K562 (cell line): ENCODE results near the gene ANKRD44. TPM values are rescaled to one million over a fixed set of nuclear protein-coding genes. Genes with fewer than 3 reads are reported as not detected.

Experiments
- ATAC-seq: fragments of 200-7000 bp; cut with Tn5 transposase; 3 replicates; pipeline ENCODE4 v1.9.1; 2020; ENCODE audit warnings: moderate library complexity
- BruUV-seq: library from RNA; stranded (reverse); fragments of 400-500 nt; replicated peaks from 2 replicates; lab custom pipeline; 2021; lab: Mats Ljungman, UMichigan
- CTCF ChIA-PET: fragments of 300-600 bp; formaldehyde crosslinking; extraction: SDS; loops from one replicate; lab custom pipeline; 2021; ENCODE audit warnings: low intra/inter-chr PET ratio; lab: Yijun Ruan, JAX
- POLR2A ChIA-PET: fragments of 300-600, 350-650 bp; sonication (Branson Sonifier 250); formaldehyde crosslinking; extraction: SDS; loops from one replicate; lab custom pipeline; 2021; ENCODE audit warnings: antibody characterized with exemption, inconsistent platforms; lab: Yijun Ruan, JAX
- DNase-seq, 4 experiments: peaks; one replicate each; pipeline versions ENCODE4 v3.0.0 to v3.0.0-alpha.2; 2011 to 2018; ENCODE audit warnings: low spot score in 3 of 4, mixed read lengths in 3 of 4; ENCODE audit errors: extremely low read depth in 1 of 4
- FAIRE-seq: peaks from 2 replicates; lab custom pipeline; 2011; peaks lifted over from hg19 to GRCh38; lab: Jason Lieb, UNC
- H2AFZ ChIP-seq: 2 replicates; pipeline ENCODE4 v1.6.0; 2011; ENCODE audit warnings: low read depth, low read length, control low read depth, inconsistent platforms
- H3K27ac ChIP-seq: fragments of 200-600 bp; 3 replicates; pipeline ENCODE4 v1.8.0; 2011; ENCODE audit warnings: low read depth, mild to moderate bottlenecking, control low read depth, inconsistent platforms, low read length, moderate library complexity, mixed read lengths; ENCODE audit errors: extremely low read depth
- H3K27me3 ChIP-seq, 2 experiments: fragments of 300-600 bp in 1 of 2; 2 replicates in 1 of 2; 3 replicates in 1 of 2; pipeline versions ENCODE4 v1.6.0 to v1.8.0; 2011; ENCODE audit warnings: inconsistent platforms in 2 of 2, low read length in 2 of 2, mild to moderate bottlenecking in 1 of 2, mixed read lengths in 1 of 2, moderate library complexity in 1 of 2; ENCODE audit not compliant: control insufficient read depth in 2 of 2, insufficient read depth in 2 of 2
- H3K36me3 ChIP-seq: fragments of 300-600 bp; 3 replicates; pipeline ENCODE4 v1.8.0; 2011; ENCODE audit warnings: mild to moderate bottlenecking, low read length, inconsistent platforms; ENCODE audit not compliant: control insufficient read depth, insufficient read depth
- H3K4me1 ChIP-seq, 2 experiments: fragments of 200-600 bp in 1 of 2; replicated peaks in 1 of 2; 2 replicates in 1 of 2; 3 replicates in 1 of 2; pipeline versions ENCODE4 v1.5.1 to v1.8.0; 2011; ENCODE audit warnings: inconsistent platforms in 2 of 2, low read length in 2 of 2, mild to moderate bottlenecking in 1 of 2, mixed read lengths in 1 of 2, moderate library complexity in 1 of 2; ENCODE audit not compliant: control insufficient read depth in 2 of 2, insufficient read depth in 2 of 2
- H3K4me2 ChIP-seq: 2 replicates; pipeline ENCODE4 v1.6.1; 2011; ENCODE audit warnings: low read length, control low read depth, inconsistent platforms, mixed read lengths; ENCODE audit not compliant: insufficient read depth
- H3K4me3 ChIP-seq: fragments of 200-600 bp; sonication (generic), shearing (Covaris generic); 2 replicates; pipeline ENCODE4 v1.5.1; 2016; ENCODE audit warnings: control low read depth, inconsistent platforms
- H3K79me2 ChIP-seq: fragments of 200-600 bp; 3 replicates; pipeline ENCODE4 v1.8.0; 2011; ENCODE audit warnings: low read length, inconsistent platforms; ENCODE audit not compliant: control insufficient read depth, insufficient read depth
- H3K9ac ChIP-seq, 2 experiments: 2 replicates each; pipeline versions ENCODE4 v1.6.0 to v1.6.1; 2011; ENCODE audit warnings: low read depth in 2 of 2, low read length in 2 of 2, control low read depth in 1 of 2, inconsistent platforms in 1 of 2, mild to moderate bottlenecking in 1 of 2, mixed read lengths in 1 of 2; ENCODE audit not compliant: insufficient read depth in 1 of 2
- H3K9me1 ChIP-seq: one replicate; pipeline ENCODE4 v1.6.0; 2011; ENCODE audit warnings: inconsistent platforms, mild to moderate bottlenecking, low read length, moderate library complexity; ENCODE audit not compliant: control insufficient read depth, insufficient read depth
- H3K9me3 ChIP-seq: replicated peaks from 2 replicates; pipeline ENCODE4 v1.5.1; 2011; ENCODE audit warnings: low read depth, low read length, inconsistent platforms; ENCODE audit not compliant: control insufficient read depth, insufficient read depth
- H4K20me1 ChIP-seq: replicated peaks from 2 replicates; pipeline ENCODE4 v1.6.1; 2011; ENCODE audit warnings: low read length, inconsistent platforms, mixed read lengths; ENCODE audit not compliant: control insufficient read depth, insufficient read depth
- ATF6 ChIP-seq: sonication (generic); formaldehyde crosslinking; IDR thresholded peaks from 2 replicates; pipeline ENCODE4 v1.4.0; 2020; ENCODE audit warnings: mild to moderate bottlenecking, missing genetic modification reagents
- CREB5 ChIP-seq: fragments of 250-450 bp; sonication (Bioruptor Pico); IDR thresholded peaks from 2 replicates; pipeline ENCODE4 v1.5.0; 2020; ENCODE audit warnings: mild to moderate bottlenecking
- EHMT2 ChIP-seq: fragments of 450-650 bp; IDR thresholded peaks from 2 replicates; pipeline ENCODE4 v1.6.1; 2018; ENCODE audit warnings: antibody characterized with exemption
- ERF ChIP-seq: fragments of 450-650 bp; formaldehyde crosslinking; IDR thresholded peaks from 2 replicates; pipeline ENCODE4 v1.4.0; 2020; ENCODE audit warnings: mild to moderate bottlenecking, mixed read lengths
- FOXP1 ChIP-seq: sonication (generic); formaldehyde crosslinking; IDR thresholded peaks from 2 replicates; pipeline ENCODE4 v1.8.0; 2022; ENCODE audit warnings: mild to moderate bottlenecking, missing genetic modification reagents
- GMEB1 ChIP-seq: fragments of 250-450 bp; sonication (Bioruptor Pico); IDR thresholded peaks from 2 replicates; pipeline ENCODE4 v1.4.0; 2020; ENCODE audit warnings: mild to moderate bottlenecking
- NEUROD1 ChIP-seq: fragments of 150-350 bp; IDR thresholded peaks from 2 replicates; pipeline ENCODE4 v1.6.1; 2014; ENCODE audit warnings: borderline replicate concordance, low read length, low read depth; ENCODE audit not compliant: partially characterized antibody
- NR1H2 ChIP-seq: sonication (generic); formaldehyde crosslinking; IDR thresholded peaks from 2 replicates; pipeline ENCODE4 v1.4.0; 2020; ENCODE audit warnings: mild to moderate bottlenecking, missing genetic modification reagents
- PHF20 ChIP-seq: fragments of 450-650 bp; IDR thresholded peaks from 2 replicates; pipeline ENCODE4 v1.6.1; 2018; ENCODE audit not compliant: partially characterized antibody
- POLR2G ChIP-seq: fragments of 200-400 bp; formaldehyde crosslinking; IDR thresholded peaks from 2 replicates; pipeline ENCODE4 v1.6.1; 2017; ENCODE audit warnings: low read depth, mild to moderate bottlenecking, antibody characterized with exemption, low read length, moderate library complexity
- RB1 ChIP-seq: fragments of 450-650 bp; IDR thresholded peaks from 2 replicates; pipeline ENCODE4 v1.6.1; 2017; ENCODE audit warnings: low read depth, mild to moderate bottlenecking
- RBM22 ChIP-seq: fragments of 200-400 bp; formaldehyde crosslinking; IDR thresholded peaks from 2 replicates; pipeline ENCODE4 v1.6.1; 2018; ENCODE audit warnings: low read length, low read depth; ENCODE audit not compliant: poor library complexity, severe bottlenecking
- TAF7 ChIP-seq: fragments of 450-650 bp; IDR thresholded peaks from 2 replicates; pipeline ENCODE4 v1.6.1; 2016; ENCODE audit warnings: missing genetic modification characterization, missing compliant biosample characterization
- ZFPM2 ChIP-seq: fragments of 250-450 bp; sonication (Bioruptor Pico); IDR thresholded peaks from 2 replicates; pipeline ENCODE4 v1.5.1; 2022; ENCODE audit warnings: mild to moderate bottlenecking
- ZNF217 ChIP-seq: sonication (generic); formaldehyde crosslinking; IDR thresholded peaks from 2 replicates; pipeline ENCODE4 v1.8.0; 2022; ENCODE audit warnings: mild to moderate bottlenecking, missing genetic modification reagents
- ZNF507 ChIP-seq: conservative IDR thresholded peaks from 2 replicates; pipeline ENCODE4 v1.6.1; 2017; ENCODE audit warnings: missing genetic modification characterization, missing compliant biosample characterization
- ZNF707 ChIP-seq: fragments of 250-450 bp; sonication (Bioruptor Pico); conservative IDR thresholded peaks from 2 replicates; pipeline ENCODE4 v1.8.0; 2022; ENCODE audit warnings: inconsistent platforms, mild to moderate bottlenecking, moderate library complexity
- in situ Hi-C: fragments of 300-500 bp; cut with MboI; formaldehyde crosslinking; loops from 4 replicates; pipeline ENCODE4 v1.15.0; 2018; ENCODE audit warnings: inconsistent platforms, mixed read lengths
- intact Hi-C: fragments of 100-400 bp; cut with micrococcal nuclease; formaldehyde crosslinking; loops from 2 replicates; pipeline ENCODE4 v1.14.2; 2022
- polyA plus RNA-seq, 8 experiments: library from polyadenylated mRNA; depleted of rRNA in 4 of 8; stranded (reverse) in 5 of 8; unstranded in 3 of 8; fragments of >200 nt; fragmentation: Nextera tagmentation in 2 of 8; fragmentation: Illumina TruSeq in 1 of 8; extraction: Ambion mirVana in 2 of 8; extraction: Trizol in 1 of 8; gene quantifications; 2 replicates each; pipeline versions ENCODE4 v1.2.1 to v1.2.3, GENCODE V29; 2011 to 2014; ENCODE audit warnings: inconsistent platforms in 1 of 8, missing spikeins in 1 of 8
- total RNA-seq, 7 experiments: library from RNA; depleted of rRNA in 6 of 7; stranded (reverse); fragments of >200 nt in 6 of 7; fragmentation: Illumina TruSeq in 2 of 7; extraction: Trizol in 2 of 7; gene quantifications; 2 replicates each; pipeline versions ENCODE4 v1.2.1 to v1.2.3, GENCODE V29; 2011 to 2021; ENCODE audit warnings: low replicate concordance in 1 of 7

ANKRD44 gene
- total and polyA plus RNA-seq, 9 of the 15 experiments (the other 6 are each of a cell fraction or from before 2014, with no cell fraction given) = 0.03 to 0.64 (median 0.07) TPM; not detected in 3

GRCh38 chr2:197285361-197285760 lies 25.2 kb downstream of the ANKRD44 start (continued):
- TF ChIP-seq EHMT2 (no peak), NR1H2 (CRISPR knock-in tag) (no peak), ERF (CRISPR knock-in tag) (no peak)

GRCh38 chr2:197284956-197285355 lies 25.6 kb downstream of the ANKRD44 start:
- TF ChIP-seq RB1 = no peak
- no peak for TF ChIP-seq GMEB1 (CRISPR knock-in tag)
- no peak for TF ChIP-seq NEUROD1
- no peak for TF ChIP-seq PHF20
- no peak for TF ChIP-seq ZFPM2 (CRISPR knock-in tag)
- TF ChIP-seq FOXP1 (CRISPR knock-in tag) = no peak
- TF ChIP-seq POLR2G = no peak
- no peak for TF ChIP-seq ZNF507
- TF ChIP-seq ATF6 (CRISPR knock-in tag) = no peak
- TF ChIP-seq RBM22 = no peak
- TF ChIP-seq TAF7 (tag) = no peak
- no peak for TF ChIP-seq ZNF217
- no peak for TF ChIP-seq ZNF707 (CRISPR knock-in tag)
- TF ChIP-seq CREB5 (CRISPR knock-in tag) = no peak
- no peaks in the 10 kb centered on the region for H3K4me1 ChIP-seq
- no peaks in the 10 kb centered on the region for H3K79me2 ChIP-seq
- no peaks in the 10 kb centered on the region for H4K20me1 ChIP-seq
- no peak for DNase-seq
- no peaks in the 10 kb centered on the region for H3K36me3 ChIP-seq
- no peak overlapping the region for H3K4me2 ChIP-seq
- no peak for ATAC-seq
- no peaks in the 10 kb centered on the region for H3K9me1 ChIP-seq
- H3K27ac ChIP-seq = no peak overlapping the region
- H3K4me3 ChIP-seq = no peak overlapping the region
- FAIRE-seq = no peak
- H2AFZ ChIP-seq = no peak overlapping the region
- no peaks in the 10 kb centered on the region for H3K9me3 ChIP-seq
- BruUV-seq = no TSS peak
- H3K27me3 ChIP-seq = no peaks in the 10 kb centered on the region; a peak in 1 of 5 replicates
- intact Hi-C loops (no loop called here), in situ Hi-C loops (no loop called here)
- CTCF ChIA-PET = no interaction called here
- POLR2A ChIA-PET = no interaction called here
- no peak overlapping the region for H3K9ac ChIP-seq
